Measurements from ENCODE around the gene CD79B. TPM values are rescaled to one million over a fixed set of nuclear protein-coding genes. Genes with fewer than 3 reads are reported as not detected.

CD79B gene
- total and polyA plus RNA-seq, 9 of the 15 experiments (the other 6 are each of a cell fraction or from before 2014, with no cell fraction given): 0.15 to 0.62 (median 0.44) TPM; not detected in 2

GRCh38 chr17:63941751-63942150, 9.6 kb upstream of the CD79B start:
- in situ Hi-C loops (cut with MboI) (no loop called here), intact Hi-C loops (cut with micrococcal nuclease) (loop anchor here (10.0 kb wide), 1 partner anchor 83 kb away; the partner anchor contains the start of gene ICAM2)
- CTCF ChIA-PET (ENCODE audit: low intra/inter-chr PET ratio): no interaction called here
- Histone ChIP-seq H3K4me3 (no peak overlapping the region), H3K36me3 (ENCODE audit: control insufficient read depth, insufficient read depth, low read length) (no peaks in the 10 kb centered on the region), H3K4me1 (replicated peaks in 1 of 2; ENCODE audit: control insufficient read depth in 2 of 2, insufficient read depth in 2 of 2, low read length in 2 of 2) (peaks cover 3 to 38% of the 10 kb centered on the region in 2 experiments; a peak in 3 of 5 replicates), H3K27me3 (ENCODE audit: control insufficient read depth in 2 of 2, insufficient read depth in 2 of 2, low read length in 2 of 2) (peaks cover 17 to 50% of the 10 kb centered on the region in 2 experiments; a peak in 4 of 5 replicates), H3K9me1 (ENCODE audit: control insufficient read depth, insufficient read depth, low read length) (no peaks in the 10 kb centered on the region), H2AFZ (ENCODE audit: low read depth, low read length) (no peak overlapping the region), H3K9me3 (replicated peaks; ENCODE audit: control insufficient read depth, insufficient read depth, low read depth, low read length) (no peaks in the 10 kb centered on the region; the same call in 1 of the 2 replicates), H3K4me2 (ENCODE audit: insufficient read depth, low read length) (no peak overlapping the region), H3K27ac (ENCODE audit: extremely low read depth, low read depth, low read length) (no peak overlapping the region), H3K79me2 (ENCODE audit: control insufficient read depth, insufficient read depth, low read length) (no peaks in the 10 kb centered on the region), H4K20me1 (replicated peaks; ENCODE audit: control insufficient read depth, insufficient read depth, low read length) (no peaks in the 10 kb centered on the region; the same call in 1 of the 2 replicates), H3K9ac (ENCODE audit: insufficient read depth in 1 of 2, low read depth in 2 of 2, low read length in 2 of 2) (no peak overlapping the region)
- ATAC-seq (no peak), FAIRE-seq (no peak), DNase-seq (ENCODE audit: extremely low read depth in 1 of 4, low spot score in 3 of 4) (no peak)
- BruUV-seq (replicated peaks): no TSS peak
- 36% methylated on average over 22 of the region's 23 CpGs for WGBS (ENCODE audit: insufficient coverage, low coverage, missing lambda C conversion rate)
- TF ChIP-seq CUX1 (CRISPR knock-in tag; IDR thresholded peaks at IDR 0.05): no peak
- no peak for TF ChIP-seq OTX1 (CRISPR knock-in tag; IDR thresholded peaks at IDR 0.05)
- no peak for TF ChIP-seq PTBP1 (IDR thresholded peaks at IDR 0.05; ENCODE audit: low read depth, low read length)
- no peak for TF ChIP-seq NFIC (IDR thresholded peaks at IDR 0.05)
- TF ChIP-seq POLR2G (IDR thresholded peaks at IDR 0.05; ENCODE audit: low read depth, low read length): 0 out of 2 replicates have a peak, but pooled peaks have one; percentile 16
- no peak for TF ChIP-seq NR2C2 (CRISPR knock-in tag; IDR thresholded peaks at IDR 0.05)
- TF ChIP-seq NR2C2 (tag; IDR thresholded peaks at IDR 0.05): no peak
- TF ChIP-seq ZBTB34 (CRISPR knock-in tag; IDR thresholded peaks at IDR 0.05): no peak
- no peak for TF ChIP-seq ARHGAP35 (IDR thresholded peaks at IDR 0.05; ENCODE audit: partially characterized antibody)
- POLR2A ChIA-PET: interaction anchor here (0.6 kb wide), 1 partner anchor 13 kb away, joined by 3 read pairs; no protein-coding TSS in a partner anchor
